Measurements from ENCODE around the gene HSPA1L.
A peak's percentile ranks its signal among the peaks of the same experiment; 100 is the strongest.
"Not testable (repeated sequence)": the region's sequence is repeated elsewhere in the genome, so short reads cannot be mapped to it uniquely, and the experiment has no call there.

Gene HSPA1L

DNA sequence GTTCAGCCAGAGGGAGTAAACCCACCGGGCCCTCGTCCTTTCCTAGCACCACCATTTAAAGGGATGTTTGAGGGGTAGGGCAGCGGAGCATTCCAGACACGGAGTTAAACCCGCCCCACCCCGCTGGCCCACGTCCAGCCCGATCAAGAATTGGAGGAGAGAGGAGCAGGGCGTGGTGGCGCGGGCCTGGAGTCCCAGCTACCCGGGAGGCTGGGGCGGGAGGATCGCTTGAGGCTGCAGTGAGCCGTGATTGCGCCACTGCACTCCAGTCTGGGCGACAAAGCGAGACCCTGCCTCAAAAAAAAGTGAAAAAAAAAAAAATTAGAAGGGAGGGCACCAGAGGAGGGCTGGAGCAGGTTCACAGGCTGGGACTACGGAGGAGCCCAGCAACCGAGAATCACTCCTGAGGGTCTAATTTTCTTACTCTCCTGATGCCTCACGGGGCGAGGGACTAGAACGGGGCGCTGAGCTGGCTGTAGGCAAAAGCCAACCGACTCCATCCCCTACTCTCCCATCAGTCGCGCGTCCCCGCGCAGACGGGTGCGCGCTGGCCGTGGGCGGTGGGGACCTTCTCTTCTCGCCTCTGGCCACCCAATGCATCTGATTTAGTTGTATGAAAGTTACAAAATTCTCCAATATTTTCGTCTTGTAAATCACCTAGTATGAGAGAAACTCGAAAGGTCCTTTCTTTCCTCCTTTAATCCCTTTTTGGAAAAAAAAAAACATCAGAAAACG lies 6.4 kb upstream of the HSPA1L start:
- TF ChIP-seq, protein P1, sequence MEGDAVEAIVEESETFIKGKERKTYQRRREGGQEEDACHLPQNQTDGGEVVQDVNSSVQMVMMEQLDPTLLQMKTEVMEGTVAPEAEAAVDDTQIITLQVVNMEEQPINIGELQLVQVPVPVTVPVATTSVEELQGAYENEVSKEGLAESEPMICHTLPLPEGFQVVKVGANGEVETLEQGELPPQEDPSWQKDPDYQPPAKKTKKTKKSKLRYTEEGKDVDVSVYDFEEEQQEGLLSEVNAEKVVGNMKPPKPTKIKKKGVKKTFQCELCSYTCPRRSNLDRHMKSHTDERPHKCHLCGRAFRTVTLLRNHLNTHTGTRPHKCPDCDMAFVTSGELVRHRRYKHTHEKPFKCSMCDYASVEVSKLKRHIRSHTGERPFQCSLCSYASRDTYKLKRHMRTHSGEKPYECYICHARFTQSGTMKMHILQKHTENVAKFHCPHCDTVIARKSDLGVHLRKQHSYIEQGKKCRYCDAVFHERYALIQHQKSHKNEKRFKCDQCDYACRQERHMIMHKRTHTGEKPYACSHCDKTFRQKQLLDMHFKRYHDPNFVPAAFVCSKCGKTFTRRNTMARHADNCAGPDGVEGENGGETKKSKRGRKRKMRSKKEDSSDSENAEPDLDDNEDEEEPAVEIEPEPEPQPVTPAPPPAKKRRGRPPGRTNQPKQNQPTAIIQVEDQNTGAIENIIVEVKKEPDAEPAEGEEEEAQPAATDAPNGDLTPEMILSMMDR (conservative IDR thresholded peaks at IDR 0.05; ENCODE audit: control insufficient read depth, insufficient read depth, low read depth, low read length) = no peak
- DNase-seq (ENCODE audit: low read depth) = peak; percentile 41
- H3K4me3 ChIP-seq (ENCODE audit: control insufficient read depth, low read depth, low read length) = peak overlapping the region; percentile 63

DNA sequence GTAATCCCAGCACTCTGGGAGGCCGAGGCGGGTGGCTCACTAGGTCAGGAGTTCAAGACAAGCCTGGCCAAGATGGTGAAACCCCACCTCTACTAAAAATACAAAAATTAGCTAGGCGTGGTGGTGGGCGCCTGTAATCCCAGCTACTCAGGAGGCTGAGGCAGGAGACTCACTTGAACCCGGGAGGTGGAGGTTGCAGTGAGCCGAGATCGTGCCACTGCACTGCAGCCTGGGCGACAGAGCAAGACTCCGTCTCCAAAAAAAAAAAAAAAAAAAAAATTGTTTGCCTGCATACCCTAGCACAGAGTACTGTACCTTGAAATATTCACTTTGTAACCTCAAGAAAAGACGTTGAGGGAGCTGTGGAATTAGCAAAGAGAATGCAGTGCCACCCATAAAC lies 5.3 kb upstream of the HSPA1L start:
- H3K4me3 ChIP-seq (ENCODE audit: control insufficient read depth, low read depth, low read length); DNase-seq (ENCODE audit: low read depth): not testable (repeated sequence)

DNA sequence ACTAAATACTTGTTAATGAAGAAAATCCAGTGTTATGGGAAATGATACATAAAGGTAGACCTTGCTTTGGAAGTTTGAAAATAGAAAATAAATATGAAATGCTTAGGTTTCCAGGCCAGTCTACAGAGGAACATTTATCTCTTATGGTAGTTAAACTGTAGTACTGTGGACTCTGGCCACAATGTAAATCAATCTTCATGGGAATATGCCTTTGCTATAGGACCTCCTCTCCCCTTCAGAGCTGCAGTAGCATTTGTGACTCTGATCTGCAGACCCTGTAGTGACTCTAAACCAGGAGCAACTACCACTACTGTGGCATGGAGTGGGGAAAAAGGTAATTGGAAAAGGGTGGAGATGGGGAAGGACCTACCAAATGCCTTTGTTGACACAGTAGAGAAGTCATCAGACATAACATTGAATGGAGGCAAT lies 4.8 kb upstream of the HSPA1L start:
- no peak overlapping the region for H3K4me3 ChIP-seq (ENCODE audit: control insufficient read depth, low read depth, low read length)
- TF ChIP-seq, protein P1 (conservative IDR thresholded peaks at IDR 0.05; ENCODE audit: control insufficient read depth, insufficient read depth, low read depth, low read length) = no peak
- DNase-seq (ENCODE audit: low read depth) = no peak

DNA sequence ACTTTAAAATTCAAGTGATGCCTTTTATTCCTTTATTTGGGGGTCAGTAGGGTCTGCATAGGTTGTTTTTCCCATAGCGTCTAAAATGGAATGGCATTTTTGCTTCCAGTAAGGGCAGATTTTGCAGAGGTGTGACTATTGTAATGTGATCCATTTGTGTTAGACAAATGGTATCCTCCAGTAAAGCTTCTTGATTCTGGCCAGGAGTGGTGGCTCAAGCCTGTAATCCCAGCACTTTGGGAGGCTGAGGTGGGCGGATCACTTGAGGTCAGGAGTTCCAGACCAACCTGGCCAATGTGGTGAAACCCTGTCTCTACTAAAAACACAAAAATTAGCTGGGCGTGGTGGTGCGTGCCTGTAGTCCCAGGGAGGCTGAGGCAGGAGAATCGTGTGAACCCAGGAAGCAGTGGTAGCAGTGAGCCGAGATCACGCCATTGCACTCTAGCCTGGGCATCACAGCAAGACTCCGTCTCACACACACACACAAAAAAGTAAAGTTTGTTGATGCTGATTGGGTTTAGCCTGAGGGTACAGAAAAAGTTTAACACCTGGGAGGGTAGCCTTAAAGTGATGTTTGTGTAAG lies 2.9 kb upstream of the HSPA1L start:
- peak overlapping the region; percentile 51 for H3K4me3 ChIP-seq (ENCODE audit: control insufficient read depth, low read depth, low read length)
- not testable (repeated sequence) for DNase-seq (ENCODE audit: low read depth)

DNA sequence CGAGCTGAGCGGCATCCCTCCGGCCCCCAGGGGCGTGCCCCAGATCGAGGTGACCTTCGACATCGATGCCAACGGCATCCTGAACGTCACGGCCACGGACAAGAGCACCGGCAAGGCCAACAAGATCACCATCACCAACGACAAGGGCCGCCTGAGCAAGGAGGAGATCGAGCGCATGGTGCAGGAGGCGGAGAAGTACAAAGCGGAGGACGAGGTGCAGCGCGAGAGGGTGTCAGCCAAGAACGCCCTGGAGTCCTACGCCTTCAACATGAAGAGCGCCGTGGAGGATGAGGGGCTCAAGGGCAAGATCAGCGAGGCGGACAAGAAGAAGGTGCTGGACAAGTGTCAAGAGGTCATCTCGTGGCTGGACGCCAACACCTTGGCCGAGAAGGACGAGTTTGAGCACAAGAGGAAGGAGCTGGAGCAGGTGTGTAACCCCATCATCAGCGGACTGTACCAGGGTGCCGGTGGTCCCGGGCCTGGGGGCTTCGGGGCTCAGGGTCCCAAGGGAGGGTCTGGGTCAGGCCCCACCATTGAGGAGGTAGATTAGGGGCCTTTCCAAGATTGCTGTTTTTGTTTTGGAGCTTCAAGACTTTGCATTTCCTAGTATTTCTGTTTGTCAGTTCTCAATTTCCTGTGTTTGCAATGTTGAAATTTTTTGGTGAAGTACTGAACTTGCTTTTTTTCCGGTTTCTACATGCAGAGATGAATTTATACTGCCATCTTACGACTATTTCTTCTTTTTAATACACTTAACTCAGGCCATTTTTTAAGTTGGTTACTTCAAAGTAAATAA lies 2.2 kb upstream of the HSPA1L start:
- DNase-seq (ENCODE audit: low read depth) = peak; percentile 40
- H3K4me3 ChIP-seq (ENCODE audit: control insufficient read depth, low read depth, low read length) = peak overlapping the region; percentile 51
- TF ChIP-seq, protein P1 (conservative IDR thresholded peaks at IDR 0.05; ENCODE audit: control insufficient read depth, insufficient read depth, low read depth, low read length) = peak; percentile 4

DNA sequence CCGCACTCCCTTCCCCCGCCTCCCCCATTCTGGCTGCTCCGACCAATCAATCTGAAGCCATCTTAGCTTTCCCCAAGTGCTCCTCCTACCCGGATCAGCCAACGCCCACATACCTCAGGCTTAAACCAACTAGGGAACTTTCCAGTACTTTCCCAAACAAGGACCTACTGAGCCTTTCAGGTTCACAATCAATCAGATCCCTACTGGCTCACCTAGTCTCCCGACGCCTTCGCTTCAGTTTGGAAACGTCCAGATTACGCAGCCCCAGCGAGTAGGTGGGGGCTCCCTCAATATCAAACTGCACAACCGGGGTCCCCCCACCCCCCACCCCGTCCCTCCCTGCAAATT lies 432 bp downstream of the HSPA1L start:
- peak overlapping the region; percentile 75 for H3K4me3 ChIP-seq (ENCODE audit: control insufficient read depth, low read depth, low read length)
- TF ChIP-seq, protein P1 (conservative IDR thresholded peaks at IDR 0.05; ENCODE audit: control insufficient read depth, insufficient read depth, low read depth, low read length) = no peak
- peak; percentile 98 for DNase-seq (ENCODE audit: low read depth)

DNA sequence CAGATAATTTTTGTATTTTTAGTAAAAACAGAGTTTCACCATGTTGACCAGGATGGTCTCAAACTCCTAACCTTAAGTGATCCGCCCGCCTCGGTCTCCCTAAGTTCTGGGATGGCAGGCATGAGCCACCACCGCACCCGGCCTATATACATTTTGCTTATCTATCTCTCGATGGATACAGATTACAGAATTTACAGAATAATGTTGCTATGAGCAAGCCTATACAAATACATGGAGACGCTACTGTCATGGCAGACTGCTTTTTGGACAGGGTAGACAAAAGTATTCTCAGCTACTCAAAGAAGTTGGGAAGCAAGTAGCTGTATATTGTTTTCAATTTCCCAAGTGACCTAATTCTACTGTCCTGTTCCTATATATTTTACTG lies 1.6 kb downstream of the HSPA1L start:
- TF ChIP-seq, protein P1 (conservative IDR thresholded peaks at IDR 0.05; ENCODE audit: control insufficient read depth, insufficient read depth, low read depth, low read length) = no peak
- no peak overlapping the region for H3K4me3 ChIP-seq (ENCODE audit: control insufficient read depth, low read depth, low read length)
- DNase-seq (ENCODE audit: low read depth) = no peak
